GM12891 (cell line): ENCODE measurements around the gene FAM83F.

Experiments
- POLR2A ChIP-seq: IDR thresholded peaks from 2 replicates; pipeline ENCODE4 v1.6.1; 2011; ENCODE audit warnings: low read depth, low read length, control low read depth
- POLR2AphosphoS5 ChIP-seq: IDR thresholded peaks from 2 replicates; pipeline ENCODE4 v1.6.1; 2011; ENCODE audit warnings: low read depth, low read length, control low read depth
- POU2F2 ChIP-seq: IDR thresholded peaks from 2 replicates; pipeline ENCODE4 v1.6.1; 2011; ENCODE audit warnings: low read depth, mild to moderate bottlenecking, control low read depth, low read length, moderate library complexity
- TAF1 ChIP-seq: IDR thresholded peaks from 2 replicates; pipeline ENCODE4 v1.6.1; 2011; ENCODE audit warnings: low read depth, low read length, control low read depth

DNA sequence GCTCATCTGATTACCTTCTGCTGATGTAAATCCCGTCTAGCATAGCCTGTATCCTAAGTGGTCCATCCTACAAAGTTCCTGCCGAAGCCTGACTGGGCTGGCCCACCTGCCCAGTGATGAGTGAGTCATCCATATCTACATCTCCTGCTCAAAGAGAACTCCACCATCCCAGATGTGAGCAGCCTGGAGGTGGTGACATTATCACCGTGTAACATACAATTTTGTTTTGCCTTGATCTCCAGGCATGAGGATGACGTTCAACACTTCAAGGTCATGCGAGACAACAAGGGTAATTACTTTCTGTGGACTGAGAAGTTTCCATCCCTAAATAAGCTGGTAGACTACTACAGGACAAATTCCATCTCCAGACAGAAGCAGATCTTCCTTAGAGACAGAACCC lies 29.0 kb upstream of the FAM83F start:
- no peak for TF ChIP-seq POLR2AphosphoS5
- no peak for TF ChIP-seq POLR2A
- no peak for TF ChIP-seq TAF1
- no peak for TF ChIP-seq POU2F2
